Retina (tissue), 1 donor: ENCODE measurements around the gene IFIT1B.
"Not testable (repeated sequence)": the region's sequence is repeated elsewhere in the genome, so short reads cannot be mapped to it uniquely, and the experiment has no call there.

Source experiments
- DNase-seq: peaks from one replicate; pipeline ENCODE4 v3.0.0-alpha.2; 2016

Gene IFIT1B

GRCh38 chr10:89388806-89389205 is 10.9 kb downstream of the IFIT1B start:
- no peak for DNase-seq

- DNase-seq: no peak
Measured at GRCh38 chr10:89389254-89389653, 11.4 kb downstream of the IFIT1B start.

GRCh38 chr10:89390476-89391225 is 12.8 kb downstream of the IFIT1B start:
- no peak for DNase-seq

- DNase-seq: not testable (repeated sequence)
Measured at GRCh38 chr10:89391226-89391576, 13.3 kb downstream of the IFIT1B start.

GRCh38 chr10:89391907-89392756 is 14.3 kb downstream of the IFIT1B start, which contains the start of gene IFIT1:
Gene IFIT1 (plus strand): TSS chr10:89392623. CDS start chr10:89392713, 90 bp downstream.
- DNase-seq: peak; percentile 60

GRCh38 chr10:89392974-89393373 is 15.1 kb downstream of the IFIT1B start:
- no peak for DNase-seq

- DNase-seq: no peak
Measured at GRCh38 chr10:89393898-89394297, 16.0 kb downstream of the IFIT1B start.

- no peak for DNase-seq
Measured at GRCh38 chr10:89395141-89395540, 17.3 kb downstream of the IFIT1B start.

- DNase-seq: no peak
Measured at GRCh38 chr10:89398003-89398749, 20.3 kb downstream of the IFIT1B start.

- no peak for DNase-seq
Measured at GRCh38 chr10:89399956-89400355, 22.1 kb downstream of the IFIT1B start.

GRCh38 chr10:89403043-89403442 is 25.2 kb downstream of the IFIT1B start:
- no peak for DNase-seq

GRCh38 chr10:89404104-89405047 is 26.5 kb downstream of the IFIT1B start:
- no peak for DNase-seq

- not testable (repeated sequence) for DNase-seq
Measured at GRCh38 chr10:89406178-89406577, 28.3 kb downstream of the IFIT1B start.

- DNase-seq: not testable (repeated sequence)
Measured at GRCh38 chr10:89407792-89408191, 29.9 kb downstream of the IFIT1B start.

GRCh38 chr10:89409282-89409681 is 31.4 kb downstream of the IFIT1B start:
- DNase-seq: not testable (repeated sequence)

- not testable (repeated sequence) for DNase-seq
Measured at GRCh38 chr10:89410551-89410950, 32.7 kb downstream of the IFIT1B start.

GRCh38 chr10:89411135-89411534 is 33.3 kb downstream of the IFIT1B start:
- not testable (repeated sequence) for DNase-seq

- not testable (repeated sequence) for DNase-seq
Measured at GRCh38 chr10:89412276-89412675, 34.4 kb downstream of the IFIT1B start.

- DNase-seq: no peak
Measured at GRCh38 chr10:89413398-89413912, 35.6 kb downstream of the IFIT1B start.

GRCh38 chr10:89414146-89414878 is 36.5 kb downstream of the IFIT1B start, which contains the start of gene IFIT5:
Gene IFIT5 (plus strand): TSS chr10:89414568. CDS start chr10:89414799, 231 bp downstream.
- DNase-seq: peak; percentile 98
